HepG2 (cell line): ENCODE data around the gene TMEM14A. TPM values are rescaled to one million over a fixed set of nuclear protein-coding genes. Genes with fewer than 3 reads are reported as not detected.

ENCODE experiments used
- ATAC-seq: fragments of 200-7000 bp; cut with Tn5 transposase; 3 replicates; pipeline ENCODE4 v1.9.1; 2020; ENCODE audit warnings: mild to moderate bottlenecking, moderate library complexity
- BruUV-seq: library from RNA; stranded (reverse); fragments of 400-500 nt; replicated peaks from 2 replicates; lab custom pipeline; 2021; lab: Mats Ljungman, UMichigan
- CTCF ChIA-PET: fragments of 300-600 bp; formaldehyde crosslinking; extraction: SDS; loops from one replicate; lab custom pipeline; 2021; ENCODE audit warnings: low total read pairs, inconsistent platforms, low intra/inter-chr PET ratio; lab: Yijun Ruan, JAX
- POLR2A ChIA-PET: fragments of 350-600 bp; sonication (Branson Sonifier 250); formaldehyde crosslinking; loops from one replicate; lab custom pipeline; 2020; ENCODE audit warnings: antibody characterized with exemption, inconsistent platforms; lab: Yijun Ruan, JAX
- DNase-seq: peaks from one replicate; pipeline ENCODE4 v3.0.0-alpha.2; 2015; ENCODE audit warnings: low spot score
- FAIRE-seq: peaks from 3 replicates; lab custom pipeline; 2011; peaks lifted over from hg19 to GRCh38; lab: Jason Lieb, UNC
- H2AFZ ChIP-seq: one replicate; pipeline ENCODE4 v1.6.1; 2011; ENCODE audit warnings: low read length, inconsistent platforms
- H3K27ac ChIP-seq: fragments of 300-600 bp; 3 replicates; pipeline ENCODE4 v1.8.0; 2011; ENCODE audit warnings: mixed run types, mild to moderate bottlenecking, mixed read lengths, low read length, inconsistent platforms; ENCODE audit not compliant: insufficient read depth; ENCODE audit errors: extremely low read length
- H3K27me3 ChIP-seq, 2 experiments: fragments of 200-600 bp in 1 of 2; 2 replicates in 1 of 2; 3 replicates in 1 of 2; pipeline versions ENCODE4 v1.6.0 to v1.8.0; 2011; ENCODE audit warnings: low read length in 2 of 2, mild to moderate bottlenecking in 2 of 2, moderate library complexity in 2 of 2, inconsistent platforms in 1 of 2; ENCODE audit not compliant: insufficient read depth in 2 of 2, control insufficient read depth in 1 of 2
- H3K36me3 ChIP-seq, 2 experiments: fragments of 200-600 bp in 1 of 2; replicated peaks in 1 of 2; 2 replicates in 1 of 2; 3 replicates in 1 of 2; pipeline versions ENCODE4 v1.5.1 to v1.8.0; 2011; ENCODE audit warnings: low read length in 2 of 2, inconsistent platforms in 1 of 2; ENCODE audit not compliant: insufficient read depth in 2 of 2, control insufficient read depth in 1 of 2
- H3K4me1 ChIP-seq: 2 replicates; pipeline ENCODE4 v1.5.1; 2012; ENCODE audit warnings: low read length, inconsistent platforms; ENCODE audit not compliant: insufficient read depth
- H3K4me2 ChIP-seq: 2 replicates; pipeline ENCODE4 v1.6.0; 2011; ENCODE audit warnings: low read depth, low read length, inconsistent platforms
- H3K4me3 ChIP-seq, 3 experiments: fragments of 200-600 bp in 1 of 3; sonication (generic), shearing (Covaris generic) in 1 of 3; replicated peaks in 1 of 3; 2 replicates each; pipeline ENCODE4 v1.5.1; 2011 to 2016; ENCODE audit warnings: low read length in 3 of 3, inconsistent platforms in 2 of 3, low read depth in 2 of 3, mild to moderate bottlenecking in 2 of 3, control low read depth in 1 of 3, mixed read lengths in 1 of 3; ENCODE audit not compliant: insufficient read depth in 1 of 3
- H3K79me2 ChIP-seq: one replicate; pipeline ENCODE4 v1.6.1; 2011; ENCODE audit warnings: low read length, inconsistent platforms; ENCODE audit not compliant: insufficient read depth
- H3K9ac ChIP-seq: 2 replicates; pipeline ENCODE4 v1.6.0; 2011; ENCODE audit warnings: mild to moderate bottlenecking, low read depth, low read length, inconsistent platforms; ENCODE audit not compliant: insufficient read depth
- H3K9me3 ChIP-seq: 2 replicates; pipeline ENCODE4 v1.5.1; 2012; ENCODE audit warnings: mild to moderate bottlenecking, low read length
- H4K20me1 ChIP-seq: 2 replicates; pipeline ENCODE4 v1.6.0; 2011; ENCODE audit warnings: inconsistent platforms, mild to moderate bottlenecking, low read length, moderate library complexity; ENCODE audit not compliant: insufficient read depth
- AKNA ChIP-seq: sonication (generic); formaldehyde crosslinking; IDR thresholded peaks from 2 replicates; pipeline ENCODE4 v1.4.0; 2020; ENCODE audit warnings: missing genetic modification reagents, borderline replicate concordance
- ATF5 ChIP-seq: sonication (generic); formaldehyde crosslinking; IDR thresholded peaks from 2 replicates; pipeline ENCODE4 v1.4.0; 2020; ENCODE audit warnings: mild to moderate bottlenecking, low read depth, missing genetic modification reagents
- LBX2 ChIP-seq: sonication (generic); formaldehyde crosslinking; IDR thresholded peaks from 2 replicates; pipeline ENCODE4 v1.5.0; 2020; ENCODE audit warnings: missing genetic modification reagents, mild to moderate bottlenecking, borderline replicate concordance
- MAZ ChIP-seq, 2 experiments: sonication (generic) in 1 of 2; formaldehyde crosslinking in 1 of 2; IDR thresholded peaks; 2 replicates each; pipeline versions ENCODE4 v1.5.0 to v1.6.1; 2012 to 2020; ENCODE audit warnings: low read depth in 2 of 2, mild to moderate bottlenecking in 2 of 2, borderline replicate concordance in 1 of 2, improper control_type of control experiment in 1 of 2, low read length in 1 of 2, missing genetic modification reagents in 1 of 2, moderate library complexity in 1 of 2
- NFYB ChIP-seq: sonication (generic); formaldehyde crosslinking; IDR thresholded peaks from 2 replicates; pipeline ENCODE4 v1.4.0; 2020; ENCODE audit warnings: missing genetic modification reagents
- POLR2AphosphoS5 ChIP-seq: IDR thresholded peaks from 2 replicates; pipeline ENCODE4 v1.6.1; 2012; ENCODE audit warnings: low read depth, low read length
- STAT5B ChIP-seq: sonication (generic); formaldehyde crosslinking; IDR thresholded peaks from 2 replicates; pipeline ENCODE4 v1.4.0; 2020; ENCODE audit warnings: missing genetic modification reagents
- TCF7 ChIP-seq: sonication (generic); IDR thresholded peaks from 2 replicates; pipeline ENCODE4 v1.6.1; 2016; ENCODE audit warnings: antibody characterized with exemption, low read depth
- ZFP41 ChIP-seq: sonication (generic); formaldehyde crosslinking; IDR thresholded peaks from 2 replicates; pipeline ENCODE4 v1.4.0; 2020; ENCODE audit warnings: mild to moderate bottlenecking, missing genetic modification reagents, borderline replicate concordance
- ZNF20 ChIP-seq: sonication (generic); formaldehyde crosslinking; IDR thresholded peaks from 2 replicates; pipeline ENCODE4 v1.4.0; 2020; ENCODE audit warnings: mild to moderate bottlenecking, moderate library complexity, missing genetic modification reagents
- ZNF3 ChIP-seq: IDR thresholded peaks from 2 replicates; pipeline ENCODE4 v1.7.0; 2017; ENCODE audit warnings: inconsistent platforms
- ZNF687 ChIP-seq: sonication (generic); formaldehyde crosslinking; IDR thresholded peaks from 2 replicates; pipeline ENCODE4 v1.5.1; 2020; ENCODE audit warnings: mild to moderate bottlenecking, missing genetic modification reagents, moderate library complexity
- ZNF776 ChIP-seq: sonication (generic); formaldehyde crosslinking; IDR thresholded peaks from 2 replicates; pipeline ENCODE4 v1.4.0; 2020; ENCODE audit warnings: mild to moderate bottlenecking, missing genetic modification reagents
- WGBS: methylation state at CpG from one replicate; pipeline ENCODE4 v1.1.6; 2017; ENCODE audit warnings: low lambda C conversion rate; 5-methylcytosine and 5-hydroxymethylcytosine counted together
- in situ Hi-C: cut with HindIII; loops from 2 replicates; pipeline ENCODE4 v1.10.0; 2017; ENCODE audit warnings: low pct_unique_long_range_greater_than_20kb; ENCODE audit not compliant: extremely low pct_ligation_motif_present
- intact Hi-C: fragments of 100-400 bp; cut with micrococcal nuclease; formaldehyde crosslinking; loops from one replicate; pipeline ENCODE4 v1.10.0; 2022; ENCODE audit not compliant: unreplicated experiment
- polyA plus RNA-seq, 8 experiments: library from polyadenylated mRNA; depleted of rRNA in 3 of 8; stranded (reverse) in 7 of 8; unstranded in 1 of 8; fragments of >200 nt; fragmentation: Illumina TruSeq in 4 of 8; extraction: Trizol in 4 of 8; gene quantifications; 2 replicates each; pipeline versions ENCODE4 v1.2.1 to v1.2.3, GENCODE V29; 2011 to 2016; ENCODE audit warnings: low read depth in 4 of 8, missing spikeins in 1 of 8, mixed read lengths in 1 of 8; ENCODE audit not compliant: insufficient read depth in 1 of 8
- total RNA-seq, 5 experiments: library from RNA; depleted of rRNA; stranded (reverse); fragments of >200 nt; fragmentation: Illumina TruSeq; extraction: Trizol; gene quantifications; 2 replicates each; pipeline ENCODE4 v1.2.3, GENCODE V29; 2016; ENCODE audit warnings: low read depth in 1 of 5

Gene TMEM14A
- total and polyA plus RNA-seq, 2 of the 13 experiments (the other 11 are each of a cell fraction or from before 2014, with no cell fraction given) = 24.6 to 73.7 TPM

- ChIA-PET POLR2A (no interaction called here), CTCF (no interaction called here)
- no peak for ATAC-seq
- Histone ChIP-seq H3K4me3 (no peak overlapping the region), H4K20me1 (no peaks in the 10 kb centered on the region), H3K36me3 (no peaks in the 10 kb centered on the region), H3K79me2 (no peaks in the 10 kb centered on the region), H3K9ac (no peak overlapping the region), H3K4me2 (no peak overlapping the region), H3K27ac (no peak overlapping the region), H3K4me1 (peaks cover 8% of the 10 kb centered on the region), H3K9me3 (peaks cover 6% of the 10 kb centered on the region; the same call in 1 of the 2 replicates), H3K27me3 (no peaks in the 10 kb centered on the region), H2AFZ (no peak overlapping the region)
- BruUV-seq = no TSS peak
- in situ Hi-C loops (no loop called here), intact Hi-C loops (no loop called here)
- DNase-seq = no peak
- no peak for FAIRE-seq
- 57% methylated on average over 4 of the region's 4 CpGs for WGBS
- no peak for TF ChIP-seq LBX2 (CRISPR knock-in tag)
- no peak for TF ChIP-seq ZNF687 (CRISPR knock-in tag)
- TF ChIP-seq STAT5B (CRISPR knock-in tag) = no peak
- no peak for TF ChIP-seq POLR2AphosphoS5
- TF ChIP-seq ZFP41 (CRISPR knock-in tag) = no peak
- TF ChIP-seq TCF7 = no peak
- no peak for TF ChIP-seq ATF5 (CRISPR knock-in tag)
- TF ChIP-seq ZNF3 = no peak
- TF ChIP-seq NFYB (CRISPR knock-in tag) = no peak
- TF ChIP-seq MAZ (IDR thresholded peaks at IDR 0.05; ENCODE audit: borderline replicate concordance, low read depth, low read length) = no peak
- TF ChIP-seq MAZ (CRISPR knock-in tag; IDR thresholded peaks at IDR 0.05; ENCODE audit: low read depth) = no peak
- TF ChIP-seq ZNF20 (CRISPR knock-in tag) = no peak
- TF ChIP-seq ZNF776 (CRISPR knock-in tag) = no peak
- no peak for TF ChIP-seq AKNA (CRISPR knock-in tag)
These were observed 25.5 kb downstream of the TMEM14A start for GRCh38 chr6:52696418-52696817.
